GM21381 (cell line): ENCODE measurements around the gene CACNB3.

ENCODE experiments used
- ATAC-seq: cut with Tn5 transposase; IDR thresholded peaks from one replicate; pipeline ENCODE4 v1.9.1; 2021; ENCODE audit warnings: mild to moderate bottlenecking, moderate library complexity; ENCODE audit not compliant: unreplicated experiment

Gene CACNB3

DNA sequence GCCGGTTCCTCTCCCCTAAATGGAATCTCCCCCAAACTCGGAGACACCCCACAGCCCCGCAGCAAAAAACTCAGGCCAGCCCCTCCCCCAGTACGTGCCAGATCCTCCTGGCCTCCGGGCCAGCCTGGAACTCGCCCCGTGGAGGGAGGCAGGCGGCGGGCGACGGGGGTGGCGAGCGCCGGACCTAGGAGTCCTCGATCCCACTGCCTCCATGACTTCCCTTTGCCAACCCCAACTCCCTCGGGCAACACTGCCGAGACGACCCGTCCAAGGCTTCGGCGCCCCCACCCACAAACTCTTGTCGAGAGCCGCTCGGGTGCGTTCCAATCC is 29.8 kb upstream of the CACNB3 start:
- ATAC-seq = no peak

DNA sequence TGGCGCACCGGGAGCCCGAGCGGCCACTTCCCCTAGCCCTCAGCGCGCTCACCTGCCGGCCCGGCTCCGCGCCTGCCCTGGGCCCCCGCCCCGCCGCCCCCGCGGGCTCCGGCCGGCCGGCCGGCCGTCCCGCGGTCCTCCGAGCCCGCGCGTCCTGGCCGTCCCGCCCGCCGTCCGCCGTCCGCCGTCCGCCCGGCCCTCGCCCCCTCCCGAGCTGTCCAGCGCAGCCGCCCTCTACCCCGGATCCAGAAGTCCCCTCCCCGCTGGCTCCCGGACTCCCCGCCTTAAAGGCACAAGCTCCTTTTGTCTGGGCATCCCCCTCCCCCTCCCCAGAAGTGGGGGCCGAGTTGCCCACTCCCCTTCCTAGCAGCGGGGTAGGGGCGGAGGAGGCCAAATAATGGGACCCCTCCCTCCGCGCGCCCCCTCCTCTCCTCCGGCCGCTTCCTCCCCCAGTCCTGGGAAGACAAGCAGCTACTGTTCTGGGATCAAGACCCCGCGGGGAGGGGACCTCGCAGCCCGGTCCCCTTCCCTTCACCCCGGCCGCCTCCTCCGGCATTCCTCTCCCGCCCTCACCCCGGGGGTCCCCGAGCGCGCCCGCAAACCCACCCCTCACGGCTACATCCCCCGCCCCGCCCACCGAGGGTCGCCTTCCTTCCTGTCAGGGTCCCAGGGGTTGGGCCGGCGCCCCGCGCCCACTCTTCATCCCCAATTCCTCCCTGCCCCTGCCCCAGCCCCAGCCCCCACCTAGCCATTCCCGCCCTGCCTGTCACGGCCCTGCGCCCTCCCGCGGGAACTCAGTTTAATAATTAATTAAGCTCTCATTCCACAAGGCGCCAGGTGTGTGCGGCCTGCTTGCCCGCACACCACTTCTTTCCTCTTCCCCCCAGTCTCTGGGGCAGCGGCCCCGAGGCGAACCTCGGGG is 29.2 kb upstream of the CACNB3 start, which contains the start of gene ADCY6:
Gene ADCY6, minus strand, starts transcription at position 236 of the 922 bp plus-strand sequence. CDS start 5,655 bp downstream, outside the sequence.
- no peak for ATAC-seq

DNA sequence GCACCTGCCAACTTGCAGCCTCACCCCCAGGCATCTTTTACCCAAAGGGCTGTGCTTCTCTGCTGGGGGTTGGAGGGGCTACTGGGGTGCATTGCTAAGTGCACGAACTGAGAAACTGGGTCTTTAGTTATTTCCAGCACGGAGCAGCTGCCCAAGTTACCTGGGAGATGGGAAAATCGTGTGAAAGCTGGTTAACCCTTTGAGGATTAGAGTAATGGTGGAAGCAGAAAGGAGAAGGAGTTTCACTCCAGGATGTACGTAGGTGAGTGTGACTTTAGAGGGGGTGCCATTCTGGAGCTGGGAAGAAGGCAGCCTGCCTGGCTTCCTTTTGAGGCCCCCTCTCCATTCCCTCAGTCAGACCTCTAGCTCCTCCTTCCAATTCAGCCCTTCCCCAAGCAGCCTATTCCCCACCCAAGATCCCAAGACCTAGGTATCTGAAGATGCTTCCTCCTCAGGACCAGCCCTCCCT is 28.4 kb upstream of the CACNB3 start:
- ATAC-seq = no peak

DNA sequence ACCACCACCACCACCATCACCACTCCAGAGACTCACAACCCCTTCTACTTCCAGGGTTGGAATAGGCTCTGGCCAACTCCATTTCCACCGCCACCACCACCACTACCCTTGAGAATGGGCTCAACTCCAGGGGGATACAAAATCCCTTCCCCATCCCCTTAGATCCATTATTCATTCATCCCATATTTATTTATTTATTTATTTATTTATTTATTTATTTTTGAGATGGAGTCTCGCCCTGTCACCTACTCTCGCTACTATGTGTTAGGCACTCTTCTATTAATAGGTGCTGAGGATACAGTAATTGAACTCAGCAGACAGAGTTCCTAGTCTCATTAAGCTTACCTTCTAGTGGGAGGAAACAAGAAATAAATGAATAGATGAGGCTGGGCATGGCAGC is 24.6 kb upstream of the CACNB3 start:
- no peak for ATAC-seq

DNA sequence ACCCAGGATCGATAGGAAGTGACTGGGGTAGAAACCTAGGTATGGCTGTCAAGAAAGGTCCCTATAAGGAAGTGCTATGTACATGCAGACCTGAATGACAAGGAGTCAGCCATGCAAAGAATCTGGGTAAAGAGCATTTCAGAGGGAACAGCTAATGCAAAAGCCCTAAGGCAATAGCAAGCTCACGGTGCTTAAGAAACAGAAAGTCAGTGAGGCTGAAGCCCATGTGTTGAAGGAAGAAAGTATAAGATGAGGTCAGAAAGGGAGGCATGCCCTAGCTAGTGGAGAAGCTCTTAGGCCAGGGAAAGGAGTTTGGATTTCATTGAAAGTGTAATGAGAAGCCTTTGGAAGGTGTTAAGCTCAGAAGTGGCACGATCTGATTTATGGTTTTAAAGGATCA is 23.4 kb upstream of the CACNB3 start:
- ATAC-seq = no peak

DNA sequence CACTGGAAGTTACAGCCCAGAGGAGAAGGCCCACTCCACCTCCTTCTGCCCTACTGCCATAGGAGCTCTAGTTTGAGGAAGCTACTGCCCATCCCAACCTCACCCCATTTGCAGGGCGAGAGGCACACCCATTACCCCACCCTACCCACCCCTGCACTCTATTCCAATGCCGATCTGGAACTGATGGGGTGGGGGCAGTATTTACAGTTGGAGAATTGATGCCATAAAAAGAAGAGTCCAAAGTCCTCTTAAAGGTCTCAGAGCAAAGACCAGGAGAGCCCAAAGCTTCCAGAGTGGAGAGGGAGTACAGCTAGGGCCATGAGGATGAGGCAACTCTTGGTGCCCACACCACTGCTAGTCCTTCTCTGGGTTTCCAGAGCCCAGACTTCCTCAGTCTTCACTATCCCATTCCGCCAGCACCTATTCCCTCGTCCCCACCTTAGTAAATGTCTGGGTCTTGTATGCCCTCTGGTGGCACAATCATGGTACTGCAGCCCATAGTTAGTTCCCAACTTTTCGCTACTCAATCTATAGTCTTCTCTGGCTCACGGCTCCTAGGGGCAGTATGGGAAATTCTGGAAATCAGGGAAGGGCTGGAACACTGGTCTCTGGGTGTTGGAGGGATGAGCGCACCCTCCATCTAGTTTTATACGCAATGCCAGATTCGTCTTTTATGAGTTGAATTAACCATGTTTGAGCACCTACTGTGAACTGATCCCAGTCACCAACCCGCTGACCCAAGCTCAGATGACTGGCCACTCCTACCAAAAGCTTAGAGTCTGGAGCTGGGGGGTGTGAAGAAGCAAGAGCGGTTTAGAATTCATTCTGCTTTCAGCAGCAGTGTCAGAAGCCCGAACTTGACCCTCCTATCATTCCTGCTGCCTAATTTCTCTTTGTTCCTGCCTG is 22.5 kb upstream of the CACNB3 start:
- no peak for ATAC-seq

DNA sequence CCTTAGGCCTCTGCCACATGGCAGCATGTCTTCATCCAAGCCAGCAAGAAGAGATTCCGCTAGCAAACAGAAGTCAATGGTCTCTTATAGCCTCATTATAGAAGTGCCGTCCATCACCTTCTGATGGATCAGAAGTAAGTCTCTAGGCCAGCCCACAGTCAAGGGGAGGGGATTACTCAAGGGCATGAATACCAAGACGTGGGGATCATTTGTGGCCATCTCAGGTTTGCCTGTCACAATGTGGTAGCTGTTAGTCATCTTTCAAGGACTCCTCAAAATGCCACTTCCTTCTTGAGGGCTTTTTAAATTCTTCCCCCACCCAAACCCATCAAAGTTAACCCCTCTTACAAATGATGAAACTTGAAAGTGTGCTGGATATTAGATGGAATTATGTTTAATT is 21.3 kb upstream of the CACNB3 start:
- ATAC-seq = no peak

DNA sequence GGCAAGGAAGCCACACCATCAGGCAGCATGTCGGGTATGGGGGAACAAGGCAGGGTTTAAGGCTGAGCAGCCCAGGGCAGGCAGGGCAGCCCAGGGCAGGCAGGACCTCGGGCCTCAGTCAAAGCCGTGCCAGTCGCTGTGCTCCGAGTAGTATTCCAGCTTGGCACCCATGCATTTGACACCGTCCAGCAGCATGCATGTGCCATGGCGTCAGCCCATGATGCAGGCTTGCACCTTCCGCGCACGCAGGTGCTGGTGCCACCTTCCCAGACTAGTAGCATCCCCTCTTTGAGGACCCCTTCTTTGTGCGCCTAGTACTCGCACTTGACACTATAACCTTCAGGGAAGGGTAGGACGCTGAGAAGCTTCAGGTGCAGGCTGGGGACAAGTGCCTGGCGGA is 17.8 kb upstream of the CACNB3 start:
- ATAC-seq = no peak

DNA sequence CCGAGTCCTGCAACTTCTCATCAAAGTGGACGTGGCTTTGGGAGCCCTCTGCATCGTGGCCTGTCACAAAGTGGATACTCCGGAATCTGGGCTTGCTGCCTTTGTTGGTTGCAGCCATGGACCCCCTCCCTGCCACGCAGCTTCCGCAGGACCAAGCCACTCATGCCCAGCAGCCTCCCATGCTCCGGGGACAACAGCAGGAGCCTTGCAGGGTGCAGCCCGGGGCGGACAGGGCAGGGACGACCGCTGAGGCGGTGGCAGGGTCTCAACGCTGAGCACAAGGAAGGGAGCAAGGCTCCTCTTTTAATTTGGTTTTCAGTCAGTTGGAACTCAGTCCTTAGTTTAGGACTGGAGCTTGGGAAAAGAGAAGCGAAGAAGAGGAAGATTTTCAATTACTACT is 17.3 kb upstream of the CACNB3 start:
- no peak for ATAC-seq

DNA sequence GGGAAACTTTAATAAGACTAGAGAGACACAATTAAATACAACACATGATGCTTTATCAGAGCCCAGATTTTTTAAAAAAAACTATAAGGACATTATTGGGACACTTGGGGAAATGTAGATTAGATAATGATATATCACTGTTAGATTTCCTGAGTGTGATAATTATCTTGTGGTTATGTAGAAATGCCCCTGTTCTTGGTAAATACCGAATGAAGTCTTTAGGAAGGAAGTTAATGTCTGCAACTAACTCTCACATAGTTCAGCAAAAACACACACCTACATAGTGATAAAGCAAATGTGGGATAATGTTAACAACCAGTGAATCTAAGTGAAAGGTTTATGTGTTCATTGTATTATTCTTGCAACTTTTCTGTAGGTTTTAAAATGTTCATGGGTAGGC is 14.6 kb upstream of the CACNB3 start:
- no peak for ATAC-seq

DNA sequence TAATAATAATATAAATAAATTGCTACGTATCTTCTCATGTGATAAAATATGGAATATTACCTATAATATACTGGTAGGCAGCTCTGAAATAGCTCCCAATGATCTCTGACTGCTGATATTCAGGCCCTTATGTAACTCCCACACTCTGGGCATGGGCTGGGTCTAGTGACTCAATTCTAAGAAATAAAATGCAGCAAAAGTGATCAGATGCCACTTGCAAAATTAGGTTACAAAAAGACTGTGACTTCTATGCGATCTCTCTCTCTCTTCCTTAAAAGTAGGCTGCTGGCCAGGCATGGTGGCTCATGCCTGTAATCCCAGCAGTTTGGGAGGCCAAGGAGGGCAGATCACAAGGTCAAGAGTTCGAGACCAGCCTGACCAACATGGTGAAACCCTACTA is 10.3 kb upstream of the CACNB3 start:
- ATAC-seq = no peak

DNA sequence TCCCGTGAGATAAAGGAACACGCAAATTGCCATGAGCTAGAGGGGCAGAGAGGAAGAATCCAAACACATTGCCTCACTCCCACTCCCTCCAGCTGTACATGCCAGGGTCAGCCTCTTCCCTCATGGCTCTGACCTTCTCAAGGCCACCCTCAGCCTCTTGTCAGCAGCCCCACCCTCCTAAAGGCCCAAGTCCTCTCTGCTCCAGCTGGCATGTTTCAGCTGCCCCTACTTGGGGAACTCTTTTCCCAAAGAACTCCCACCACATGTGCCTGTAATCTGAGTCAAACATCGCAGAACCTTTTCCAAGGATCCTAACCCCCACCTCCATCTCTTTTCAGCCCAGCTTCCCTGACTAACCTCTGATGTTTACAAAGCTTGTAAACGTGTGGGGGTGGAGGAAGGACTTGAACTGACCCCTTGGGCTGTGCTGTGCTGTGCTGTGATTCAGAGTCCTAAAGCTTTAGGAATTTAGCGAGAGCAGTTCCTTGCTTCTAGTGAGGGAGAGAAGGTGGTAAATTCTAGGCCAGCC is 7.3 kb upstream of the CACNB3 start:
- ATAC-seq = no peak

DNA sequence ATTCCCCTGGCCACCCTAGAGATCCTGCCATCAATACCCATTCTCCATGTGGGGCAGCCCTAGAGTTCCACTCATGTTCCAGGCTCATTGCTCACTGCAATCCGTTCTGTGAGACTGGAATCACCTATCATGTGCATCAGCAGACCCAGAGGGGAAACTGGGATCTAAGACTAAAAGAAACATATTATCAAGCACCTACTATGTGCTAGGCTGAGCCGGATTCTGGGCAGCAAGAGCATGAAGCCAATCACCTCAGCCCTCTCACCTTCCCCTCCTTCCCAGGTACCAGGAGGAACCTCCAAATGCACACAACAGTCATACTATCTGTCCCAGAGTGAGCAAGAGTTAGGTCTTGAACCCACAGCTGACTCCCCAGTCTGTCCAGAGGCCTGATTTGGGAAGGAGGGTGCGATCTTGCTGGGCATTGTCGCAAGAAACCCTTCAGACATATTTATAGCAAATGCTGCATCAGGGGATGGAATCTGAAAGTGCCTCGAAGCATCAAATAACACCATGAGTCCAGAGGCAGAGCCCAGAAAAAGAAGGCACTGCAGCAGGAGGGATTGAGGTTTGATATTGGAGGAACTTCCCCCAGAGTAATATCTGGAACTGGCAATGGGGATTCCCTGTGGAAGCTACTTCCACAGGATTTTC is 6.7 kb upstream of the CACNB3 start:
- ATAC-seq = no peak

DNA sequence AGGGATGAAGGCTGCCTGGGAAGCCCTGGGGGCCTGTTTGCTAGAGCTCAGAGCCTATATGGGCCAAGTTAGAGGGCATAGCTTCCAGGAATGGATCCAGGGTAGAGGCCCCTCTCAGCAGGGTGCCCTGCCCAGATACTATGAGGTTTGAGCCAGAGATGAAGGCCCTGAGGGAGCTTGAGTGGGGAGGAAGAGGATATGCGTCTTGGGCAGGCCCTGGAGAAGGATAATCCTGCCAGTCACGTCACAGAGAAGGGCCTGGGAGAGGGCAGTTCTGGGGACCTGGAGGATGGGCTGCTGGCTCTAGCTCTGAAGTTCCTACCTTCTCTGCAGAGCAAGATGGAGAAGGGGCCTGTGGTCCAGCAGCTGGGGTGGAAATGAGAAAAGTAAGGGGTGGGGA is 5.9 kb upstream of the CACNB3 start:
- ATAC-seq = no peak

DNA sequence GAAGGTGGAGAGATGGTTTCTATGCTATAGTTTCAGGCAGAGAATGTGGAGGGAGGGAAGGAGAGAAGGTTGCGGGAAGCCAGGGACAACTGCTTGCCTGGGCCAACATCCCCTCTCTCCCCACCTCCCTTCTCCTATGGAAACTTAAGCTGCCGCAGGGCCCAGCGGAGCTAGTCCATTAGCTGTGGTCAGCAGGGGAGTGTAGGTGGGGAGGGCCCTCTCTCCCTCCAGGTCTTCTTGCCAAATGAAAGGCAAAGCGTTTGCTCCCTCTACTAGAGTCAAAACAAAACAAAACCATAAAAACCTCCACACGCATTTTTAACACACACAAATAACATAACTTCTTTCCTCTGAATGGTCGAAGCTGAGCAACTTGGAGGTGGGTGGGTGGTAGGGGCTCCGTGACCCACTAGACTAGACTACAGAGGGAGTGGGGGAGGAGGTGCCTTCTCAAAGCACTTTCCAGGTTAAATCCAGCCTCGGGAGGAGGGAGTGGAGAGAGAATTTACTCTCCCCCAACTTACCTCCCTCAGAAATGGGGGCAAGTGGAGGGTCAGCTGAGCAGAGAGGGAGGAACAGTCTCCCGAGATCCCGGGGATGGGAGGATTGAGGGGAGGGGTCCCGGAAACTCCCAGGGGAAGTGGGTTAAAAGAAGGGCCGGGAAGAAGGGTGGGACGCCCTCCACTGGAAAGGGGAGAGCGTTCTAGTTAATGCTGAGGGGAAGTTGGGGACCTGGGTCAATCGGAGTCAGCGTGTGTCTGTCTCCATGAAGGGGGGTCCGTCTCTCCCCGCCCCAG is 4.6 kb upstream of the CACNB3 start:
- ATAC-seq = no peak

DNA sequence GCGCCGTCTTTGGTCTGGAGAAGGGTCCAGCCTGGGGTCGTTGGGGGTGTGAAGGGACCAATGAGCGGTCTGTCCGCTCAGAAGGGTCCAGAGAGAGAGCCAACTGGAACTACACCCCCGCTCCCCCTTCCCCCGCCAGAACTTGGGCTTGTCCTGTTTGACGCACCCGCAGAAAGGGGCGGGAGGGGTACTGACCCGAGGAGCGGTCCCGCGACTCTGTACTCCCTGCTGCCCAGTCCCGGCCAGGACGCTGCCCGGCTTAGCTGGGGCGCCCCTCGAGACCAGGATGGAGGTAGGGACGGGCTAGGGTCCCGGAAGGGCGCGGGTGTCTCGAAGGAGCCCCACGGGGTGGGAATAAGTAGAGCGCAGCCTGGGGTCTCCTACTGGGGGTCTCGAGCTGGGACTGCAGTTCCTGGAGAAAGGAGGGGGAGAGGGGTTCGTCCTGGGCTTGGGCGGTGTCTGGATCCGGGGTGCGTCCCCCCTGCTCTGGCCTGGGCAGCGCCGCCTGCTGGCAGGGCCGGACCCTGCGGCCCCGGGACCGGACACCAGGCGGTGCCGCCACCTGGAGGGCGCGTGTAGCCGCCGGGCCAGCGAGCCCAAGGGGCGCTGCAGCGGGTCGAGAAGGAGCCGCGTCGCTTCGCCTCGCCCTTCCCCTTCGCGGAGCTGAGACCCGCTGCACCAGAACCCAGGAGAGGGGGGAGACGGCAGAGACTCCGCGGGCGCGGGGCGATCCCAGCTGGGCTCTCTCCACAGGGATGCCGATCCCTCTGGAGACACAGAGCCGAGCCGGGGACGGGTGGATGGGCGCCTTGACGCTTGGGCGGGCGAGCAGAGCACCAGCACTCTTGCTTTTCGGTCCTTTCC is 3.8 kb upstream of the CACNB3 start:
- ATAC-seq = peak; percentile 75

DNA sequence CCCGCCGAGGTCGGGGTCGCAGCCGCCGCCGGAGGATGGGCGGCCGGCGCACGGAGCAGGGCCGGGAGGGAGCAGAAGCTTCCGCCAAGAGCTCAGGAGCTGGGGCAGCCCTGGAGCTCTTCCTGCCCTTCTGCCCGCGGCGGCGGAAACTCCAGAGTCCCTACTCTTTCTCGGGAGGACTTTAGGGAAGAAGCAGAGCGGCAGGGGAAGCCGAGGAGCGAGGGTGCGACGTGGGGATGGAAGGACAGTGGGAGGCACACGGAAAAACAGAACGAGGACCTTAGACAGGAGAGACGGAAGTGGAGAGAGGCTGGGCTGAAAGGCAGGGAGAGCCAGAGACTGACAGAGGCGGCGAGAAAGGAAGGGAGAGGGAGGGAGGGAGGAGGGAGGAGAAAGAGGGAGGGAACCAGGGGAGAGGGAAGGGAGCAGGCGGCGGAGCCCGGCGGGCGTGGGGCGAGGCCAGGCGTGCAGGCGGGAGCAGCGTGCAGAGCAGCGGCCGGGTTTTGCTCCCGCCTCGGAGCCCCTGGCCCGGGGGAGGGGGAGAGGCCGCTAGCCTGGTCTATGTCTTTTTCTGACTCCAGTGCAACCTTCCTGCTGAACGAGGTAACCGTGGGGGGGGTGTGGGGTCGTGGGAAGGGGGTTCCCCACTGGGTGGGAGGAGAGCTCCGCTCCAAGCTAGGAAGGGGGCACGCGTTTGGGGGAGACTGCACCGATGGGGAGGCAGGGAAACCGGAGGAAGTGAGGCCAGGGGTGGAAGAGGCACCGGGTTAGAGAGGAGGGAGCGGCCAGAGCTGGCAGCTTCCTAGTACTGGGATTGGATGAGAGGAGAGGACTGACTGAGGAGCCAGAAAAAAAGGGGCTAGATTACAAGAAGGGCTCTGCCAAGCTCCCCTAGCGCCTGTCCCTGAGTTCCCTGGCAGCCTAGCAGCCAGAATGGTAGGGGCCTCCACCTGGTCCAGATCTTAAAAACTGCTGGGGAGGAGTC is 2.9 kb upstream of the CACNB3 start:
- ATAC-seq = peak; percentile 16
